HG03521 (cell line): ENCODE data around the gene IRF2BP1.
A peak's percentile ranks its signal among the peaks of the same experiment; 100 is the strongest.
"Not testable (repeated sequence)": the region's sequence is repeated elsewhere in the genome, so short reads cannot be mapped to it uniquely, and the experiment has no call there.

Experiments
- ATAC-seq: cut with Tn5 transposase; IDR thresholded peaks from one replicate; pipeline ENCODE4 v1.9.1; 2021; ENCODE audit warnings: mild to moderate bottlenecking, moderate library complexity; ENCODE audit not compliant: unreplicated experiment

The IRF2BP1 gene

GRCh38 chr19:45902651-45903625 lies 17.0 kb upstream of the IRF2BP1 start:
- ATAC-seq: peak; percentile 87

- ATAC-seq: no peak
Measured at GRCh38 chr19:45901912-45902650, 16.1 kb upstream of the IRF2BP1 start, which contains the start of gene MYPOP. Gene MYPOP (minus strand): TSS chr19:45902613. CDS start chr19:45901773, 840 bp downstream.

- no peak for ATAC-seq
Measured at GRCh38 chr19:45901432-45901911, 15.5 kb upstream of the IRF2BP1 start.

DNA sequence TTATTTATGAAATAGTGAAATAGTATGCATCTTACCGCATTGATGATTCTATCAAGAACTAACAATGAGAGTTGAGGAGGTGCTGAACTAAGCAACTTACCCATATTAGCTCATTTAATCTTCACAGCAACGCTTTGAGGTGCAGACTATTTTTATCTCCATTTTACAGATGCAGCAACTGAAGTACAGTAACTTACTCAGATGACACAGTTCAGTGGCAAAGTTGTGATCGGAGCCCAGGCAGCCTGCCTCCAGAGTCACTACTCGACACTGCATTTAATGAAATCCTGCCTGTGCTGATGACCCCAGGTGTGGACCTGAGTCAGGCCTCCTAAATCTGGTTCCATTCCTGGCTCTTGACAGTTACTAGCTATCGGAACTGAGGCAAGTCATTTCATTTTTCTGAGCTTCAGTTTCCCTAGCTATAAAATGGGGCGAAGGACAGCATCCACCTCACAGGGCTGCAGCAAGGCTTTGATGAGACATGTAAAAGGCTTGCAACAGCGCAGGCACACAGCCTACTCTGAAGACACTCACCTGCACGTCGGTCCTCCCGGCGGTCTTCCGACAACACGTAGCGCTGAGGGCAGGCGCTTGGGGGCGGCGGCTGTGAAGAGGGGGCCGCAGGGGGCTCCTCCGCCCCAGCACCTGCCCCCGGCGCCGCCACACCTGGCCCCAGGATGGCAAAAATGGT lies 14.9 kb upstream of the IRF2BP1 start:
- ATAC-seq: no peak

DNA sequence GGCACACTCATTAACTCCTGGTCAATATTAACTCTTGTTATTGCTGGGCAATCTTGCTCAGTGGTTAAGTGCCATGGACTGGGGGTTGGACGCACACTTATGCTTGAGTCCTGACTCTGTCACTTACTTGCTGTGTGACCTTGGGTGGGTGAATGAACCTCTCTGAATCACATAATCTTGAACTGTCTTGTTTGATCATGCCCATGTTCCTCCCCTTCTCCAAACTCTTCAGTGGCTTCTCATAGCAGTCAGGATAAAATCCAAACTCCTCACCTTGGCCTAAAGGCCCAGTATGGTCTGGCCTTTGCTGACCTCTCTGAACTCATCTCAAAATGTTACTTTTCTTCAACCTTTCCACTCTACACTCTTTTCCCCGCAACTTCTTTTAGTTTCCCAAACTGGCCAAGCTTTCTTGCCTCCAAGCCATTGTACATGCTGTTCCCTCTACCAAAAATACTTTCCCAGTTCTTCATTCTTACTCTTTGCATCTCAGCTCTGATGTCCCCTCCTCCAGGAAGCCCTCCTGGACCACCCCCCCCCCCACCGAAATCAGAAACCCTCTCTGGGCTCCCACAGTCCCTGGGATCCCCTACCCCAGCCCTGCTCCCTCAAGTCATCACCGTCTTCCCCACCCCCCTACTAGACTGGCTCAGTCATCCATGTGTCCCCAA lies 14.1 kb upstream of the IRF2BP1 start:
- ATAC-seq: no peak

DNA sequence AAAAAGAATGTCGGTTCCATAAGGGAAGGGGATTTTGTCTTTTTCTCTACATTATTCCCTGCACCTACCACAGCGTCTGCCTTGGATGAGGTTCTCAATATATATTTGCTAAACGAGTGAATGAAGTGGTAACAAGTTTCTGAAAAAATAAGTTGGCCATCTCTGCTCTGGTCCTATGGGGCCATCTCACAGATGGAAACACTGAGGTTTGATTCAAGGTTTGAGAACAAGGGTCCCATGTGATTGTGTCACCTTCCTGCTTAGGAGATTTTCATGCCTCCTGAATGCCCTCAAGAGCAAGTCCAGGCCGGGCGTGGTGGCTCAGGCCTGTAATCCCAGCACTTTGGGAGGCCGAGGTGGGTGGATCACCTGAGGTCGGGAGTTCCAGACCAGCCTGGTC lies 13.3 kb upstream of the IRF2BP1 start:
- ATAC-seq: no peak

- ATAC-seq: no peak
Measured at GRCh38 chr19:45897261-45897812, 11.4 kb upstream of the IRF2BP1 start.

- not testable (repeated sequence) for ATAC-seq
Measured at GRCh38 chr19:45895983-45896599, 10.2 kb upstream of the IRF2BP1 start.

GRCh38 chr19:45895519-45895972 lies 9.6 kb upstream of the IRF2BP1 start:
- no peak for ATAC-seq

- ATAC-seq: no peak
Measured at GRCh38 chr19:45890877-45891276, 4.9 kb upstream of the IRF2BP1 start.

DNA sequence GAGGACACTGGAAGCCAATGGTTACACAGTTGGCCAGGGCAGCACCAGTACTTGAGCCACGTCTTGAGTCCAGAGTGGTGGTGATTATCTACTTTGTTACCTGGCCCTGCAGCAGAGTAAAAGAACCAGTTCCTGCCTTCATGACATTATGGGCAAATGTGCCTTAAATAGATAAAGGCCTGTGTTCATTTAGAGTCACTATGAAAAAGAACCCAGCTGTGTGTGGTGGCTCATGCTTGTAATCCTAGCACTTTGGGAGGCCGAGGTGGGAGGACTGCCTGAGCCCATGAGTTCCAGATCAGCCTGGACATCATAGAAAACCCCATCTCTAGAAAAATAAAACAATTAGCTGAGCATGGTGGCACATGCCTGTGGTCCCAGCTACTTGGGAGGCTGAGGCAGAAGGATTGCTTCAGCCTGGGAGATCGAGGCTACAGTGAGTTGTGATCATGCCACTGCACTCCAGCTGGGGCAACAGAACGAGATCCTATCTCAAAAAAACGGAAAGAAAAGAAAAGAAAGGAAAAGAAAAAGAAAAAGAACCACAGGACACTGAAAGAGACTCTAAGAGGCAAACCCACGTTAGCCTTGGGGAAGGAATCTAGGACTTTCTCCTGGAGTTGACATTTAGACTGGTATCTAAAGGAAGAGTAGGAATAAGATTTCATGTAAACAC lies 3.4 kb upstream of the IRF2BP1 start:
- no peak for ATAC-seq

- no peak for ATAC-seq
Measured at GRCh38 chr19:45887200-45887710, 1.3 kb upstream of the IRF2BP1 start.

GRCh38 chr19:45886427-45887199 lies 672 bp upstream of the IRF2BP1 start:
- peak; percentile 54 for ATAC-seq

DNA sequence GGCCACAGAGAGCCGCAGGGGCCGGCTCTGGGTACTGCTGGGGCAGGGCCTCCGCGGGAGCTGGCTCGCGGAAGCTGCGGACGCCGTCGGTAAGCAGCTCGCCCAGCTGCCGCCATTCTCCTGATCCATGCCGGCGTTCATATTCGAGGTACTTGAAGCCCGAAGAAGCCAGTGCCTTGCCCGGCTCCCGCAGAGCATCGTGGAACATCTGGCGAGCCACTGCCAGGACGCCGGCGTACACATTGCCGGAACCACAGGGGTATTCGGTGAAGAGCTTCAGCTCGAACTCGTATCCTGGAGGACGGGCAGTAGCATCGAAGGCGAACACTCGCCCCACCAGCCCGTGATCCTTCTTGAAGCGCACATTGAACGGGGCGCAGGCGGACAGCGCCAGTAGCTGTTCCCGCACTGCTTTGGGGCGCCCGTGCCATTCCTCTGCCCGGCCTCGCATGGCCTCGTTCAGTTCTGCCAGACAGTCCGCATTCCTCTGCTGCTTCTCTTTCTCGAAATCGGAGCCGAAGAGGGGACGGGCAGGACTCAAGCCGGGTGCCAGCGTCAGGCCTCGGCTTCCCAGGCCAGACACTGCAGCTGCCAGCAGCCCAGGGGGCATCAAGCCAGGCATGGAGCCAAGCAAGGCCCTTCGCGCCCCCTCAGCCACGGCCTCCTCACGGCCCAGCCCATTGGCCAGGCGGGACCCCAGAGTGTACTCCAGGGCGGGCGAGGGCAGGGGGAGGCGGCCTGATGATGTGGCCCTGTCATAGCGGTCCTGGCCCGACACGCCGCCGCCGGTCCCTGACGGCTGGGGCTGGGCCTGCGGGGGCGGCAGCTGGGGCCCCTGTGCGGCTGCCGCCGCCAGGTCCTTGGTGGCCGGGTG lies 1.0 kb downstream of the IRF2BP1 start:
- ATAC-seq: peak; percentile 2

DNA sequence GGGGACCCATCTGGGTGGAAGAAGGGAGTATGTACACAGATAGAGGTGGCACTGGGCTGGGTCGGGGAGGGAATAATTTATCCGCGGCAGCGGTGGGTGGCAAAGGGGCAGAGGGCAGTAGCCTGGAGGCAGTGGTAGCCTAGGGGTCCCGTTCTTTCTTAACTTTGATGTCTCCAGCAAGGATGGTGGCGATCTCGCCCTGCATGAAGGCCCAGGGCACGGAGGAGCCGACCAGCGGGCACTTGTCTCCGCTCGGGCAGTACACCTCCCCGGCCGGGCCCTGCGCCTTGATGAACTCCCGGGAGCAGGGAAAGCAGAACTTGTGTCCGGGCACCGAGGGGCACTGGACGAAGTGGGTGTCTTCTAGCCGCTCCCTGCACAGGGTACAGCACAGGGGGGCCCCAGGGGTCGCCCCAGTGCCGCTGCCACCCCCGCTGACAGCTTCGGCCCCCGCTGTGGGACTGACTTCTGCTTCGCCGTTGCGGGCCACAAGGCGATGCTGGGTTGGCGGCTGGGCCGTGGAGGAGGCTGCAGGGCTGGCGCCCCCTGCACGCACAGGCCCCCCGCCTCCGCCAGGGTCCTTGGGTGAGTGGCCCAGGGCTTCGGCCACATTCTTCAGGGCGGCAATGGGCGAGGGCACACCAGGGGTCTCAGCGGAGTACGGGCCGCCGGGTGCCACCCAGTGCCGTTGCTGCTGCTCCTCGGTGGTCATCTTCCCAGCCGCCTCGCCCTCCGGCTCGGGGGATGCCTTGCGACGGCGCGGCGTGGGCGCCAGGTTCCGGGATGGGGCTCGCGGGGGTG lies 1.9 kb downstream of the IRF2BP1 start:
- no peak for ATAC-seq

DNA sequence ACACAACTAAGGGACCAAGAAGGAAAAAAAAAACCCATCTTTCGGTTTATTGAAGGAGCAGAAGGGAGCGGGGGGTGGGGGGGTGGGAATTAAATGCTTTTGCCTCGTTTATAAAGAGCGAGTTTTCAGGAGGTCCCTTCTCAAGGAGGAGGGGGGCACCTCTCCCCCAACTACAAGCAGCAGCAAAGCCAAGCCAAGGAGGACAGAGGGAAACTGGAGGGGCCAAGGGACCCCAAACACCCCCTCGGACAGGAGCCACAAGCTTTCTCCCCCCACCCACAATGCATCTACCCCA lies 2.4 kb downstream of the IRF2BP1 start:
- ATAC-seq: no peak
